Fibroblast of pulmonary artery (primary cell): ENCODE measurements around the gene C1QL2.

ENCODE experiments used
- DNase-seq: peaks from one replicate; pipeline ENCODE4 v3.0.0-alpha.2; 2010; ENCODE audit warnings: low read depth
- H3K4me3 ChIP-seq: replicated peaks from 2 replicates; pipeline ENCODE4 v1.5.1; 2011; ENCODE audit warnings: low read depth, mild to moderate bottlenecking, control low read depth, low read length, moderate library complexity
- CTCF ChIP-seq: IDR thresholded peaks from 2 replicates; pipeline ENCODE4 v1.5.1; 2011; ENCODE audit warnings: mild to moderate bottlenecking, control low read depth, low read length, inconsistent platforms; ENCODE audit errors: missing control alignments

The C1QL2 gene

GRCh38 chr2:119195001-119195400, 36.5 kb upstream of the C1QL2 start:
- DNase-seq: no peak
- TF ChIP-seq CTCF: no peak
- H3K4me3 ChIP-seq: no peak overlapping the region

DNA sequence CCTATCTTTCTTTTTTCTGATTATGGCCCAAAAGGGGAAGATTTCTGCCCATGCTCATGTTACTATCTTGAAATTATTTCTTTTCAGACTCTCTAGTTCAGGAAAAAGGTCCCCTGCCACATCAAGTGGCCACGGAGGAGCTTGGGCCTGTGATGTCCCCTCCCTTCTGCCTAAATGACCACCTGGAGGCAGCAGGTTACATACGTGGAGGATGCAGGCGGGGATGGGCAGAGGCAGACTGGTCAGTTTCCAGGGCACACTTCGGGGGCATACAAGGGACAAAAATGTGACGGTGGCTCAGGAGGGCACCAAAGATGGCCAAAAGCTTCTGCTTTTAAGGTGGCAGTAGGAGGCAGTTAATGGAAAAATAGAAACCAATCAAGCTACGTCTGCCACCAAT, 34.3 kb upstream of the C1QL2 start:
- H3K4me3 ChIP-seq: no peak overlapping the region
- DNase-seq: no peak
- TF ChIP-seq CTCF: no peak

DNA sequence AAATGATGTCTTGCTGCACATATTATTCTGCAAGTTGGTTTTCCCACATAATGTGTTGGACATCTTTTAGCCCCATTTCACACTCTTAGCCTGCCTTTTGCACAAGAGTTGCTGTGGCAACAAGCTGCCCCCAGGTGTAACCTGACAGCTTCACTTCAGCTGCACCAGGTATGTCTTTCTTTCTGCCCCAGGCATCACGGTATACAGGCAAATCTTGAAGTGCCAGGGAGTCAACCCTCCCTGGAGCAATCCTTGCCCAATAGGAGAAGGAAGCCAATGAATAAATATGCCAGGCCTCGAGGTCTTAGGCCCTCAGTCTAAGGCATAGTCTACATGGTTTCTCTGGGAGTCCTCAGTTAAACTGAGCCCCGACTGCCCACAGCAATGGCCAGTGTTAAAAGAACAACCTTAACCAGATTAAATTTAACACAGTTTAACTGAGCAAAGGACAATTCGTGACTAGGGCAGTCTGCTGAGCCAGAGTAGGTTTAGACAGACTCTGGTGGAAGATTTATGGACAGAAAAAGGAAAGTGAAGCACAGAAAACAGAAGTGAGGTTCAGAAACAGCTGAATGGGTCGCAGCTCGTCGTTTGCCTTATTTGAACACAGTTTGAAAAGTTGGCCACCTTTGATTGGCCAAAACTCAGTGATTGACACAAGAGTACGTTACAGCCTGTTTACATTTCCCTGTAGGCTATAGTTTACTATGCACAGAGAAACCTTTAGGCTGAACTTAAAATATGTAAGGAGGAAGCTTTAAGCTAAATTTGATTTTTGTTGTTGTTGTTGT, 32.0 kb upstream of the C1QL2 start:
- TF ChIP-seq CTCF: no peak
- no peak overlapping the region for H3K4me3 ChIP-seq
- DNase-seq: no peak

GRCh38 chr2:119184512-119184911, 26.0 kb upstream of the C1QL2 start:
- no peak for TF ChIP-seq CTCF
- DNase-seq: no peak
- no peak overlapping the region for H3K4me3 ChIP-seq

GRCh38 chr2:119181791-119182445, 23.4 kb upstream of the C1QL2 start:
- no peak for DNase-seq
- no peak overlapping the region for H3K4me3 ChIP-seq
- TF ChIP-seq CTCF: no peak

DNA sequence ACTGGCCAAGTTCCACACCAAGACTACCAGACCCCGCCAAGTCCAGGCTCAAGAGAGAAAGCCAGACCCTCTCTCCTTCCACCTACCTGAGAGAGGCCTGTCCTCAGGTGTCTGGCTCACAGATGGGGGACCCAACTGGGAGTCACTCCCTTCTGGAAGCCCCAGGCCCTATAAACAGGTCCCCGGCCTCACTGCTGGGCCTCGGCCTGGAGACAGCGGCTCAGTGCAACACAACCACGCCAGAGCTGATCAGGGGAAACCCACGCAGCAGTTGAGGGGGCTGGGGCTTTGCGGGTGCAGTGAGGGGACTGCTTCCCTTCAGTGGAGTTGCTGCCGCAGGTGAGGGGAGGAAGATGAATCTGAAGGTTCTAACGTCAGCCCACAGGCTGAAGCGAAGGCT, 22.8 kb upstream of the C1QL2 start:
- TF ChIP-seq CTCF: no peak
- no peak for DNase-seq
- no peak overlapping the region for H3K4me3 ChIP-seq
